ENCODE results near the gene PTCSC3.

The PTCSC3 gene

GRCh38 chr14:36176524-36176923 lies at the start of gene PTCSC3:
Gene PTCSC3, minus strand, starts transcription at chr14:36176722.
- Histone ChIP-seq H3K9ac (ENCODE audit: low read depth in 1 of 2, low read length in 2 of 2) (no peak within 1 kb of the TSS), H3K27ac (ENCODE audit: low read depth, low read length) (no peak within 1 kb of the TSS), H3K27me3 (ENCODE audit: control insufficient read depth in 1 of 2, insufficient read depth in 2 of 2, low read length in 2 of 2) (no peaks in the 10 kb centered on the region), H3K9me3 (ENCODE audit: control insufficient read depth in 1 of 2, low read length in 2 of 2) (no peaks in the 10 kb centered on the region), H3K4me3 (ENCODE audit: low read depth in 1 of 2, low read length in 2 of 2) (no peak within 1 kb of the TSS), H3K4me1 (ENCODE audit: control insufficient read depth in 1 of 2, insufficient read depth in 2 of 2, low read length in 2 of 2) (no peaks in the 10 kb centered on the region), H3K36me3 (ENCODE audit: control insufficient read depth in 1 of 2, insufficient read depth in 2 of 2, low read length in 2 of 2) (no peaks in the 10 kb centered on the region)

DNA sequence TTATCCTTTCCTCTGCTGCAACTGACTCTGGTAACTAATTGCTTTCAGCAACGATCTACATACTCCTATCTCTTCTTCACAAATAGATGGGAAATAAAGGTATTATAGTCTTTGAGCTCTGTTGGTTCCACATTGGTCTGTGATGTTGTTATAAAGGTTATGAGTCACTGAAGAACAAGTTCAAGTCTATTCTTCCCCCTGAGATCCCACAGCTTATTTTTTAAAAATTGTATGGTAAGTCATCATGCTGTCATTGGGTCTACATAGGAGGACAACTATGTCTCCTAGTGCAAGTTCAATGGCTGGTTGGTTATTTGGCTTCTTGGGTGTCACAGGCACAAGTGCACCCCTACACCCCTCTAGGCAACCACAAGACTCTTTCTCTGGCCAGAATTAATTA lies 49.6 kb upstream of the PTCSC3 start:
- no peak overlapping the region for H3K4me3 ChIP-seq (ENCODE audit: low read depth in 1 of 2, low read length in 2 of 2)

DNA sequence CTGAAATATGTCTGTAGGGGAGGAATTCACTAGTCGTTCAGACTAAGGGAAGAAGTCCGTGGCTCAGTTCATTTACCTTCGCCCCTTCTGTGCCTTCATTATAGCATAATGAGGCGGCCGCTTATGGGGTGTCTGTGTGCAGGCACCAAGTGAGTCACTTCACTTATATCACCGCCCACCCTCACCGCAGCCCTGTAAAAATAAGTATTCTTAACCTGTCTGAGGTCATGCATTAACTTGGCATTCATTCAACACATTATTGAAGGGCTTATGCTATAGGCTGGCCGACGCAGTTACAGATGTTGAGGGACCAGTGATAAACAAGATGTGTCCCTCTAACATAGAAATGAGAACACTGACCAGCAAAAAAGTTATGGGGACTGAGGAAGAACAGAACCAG lies 47.7 kb upstream of the PTCSC3 start:
- H3K27ac ChIP-seq (ENCODE audit: low read depth, low read length): no peak overlapping the region
- no peak overlapping the region for H3K9ac ChIP-seq (ENCODE audit: low read depth in 1 of 2, low read length in 2 of 2)
- no peaks in the 10 kb centered on the region for H3K36me3 ChIP-seq (ENCODE audit: control insufficient read depth in 1 of 2, insufficient read depth in 2 of 2, low read length in 2 of 2)
- no peaks in the 10 kb centered on the region for H3K27me3 ChIP-seq (ENCODE audit: control insufficient read depth in 1 of 2, insufficient read depth in 2 of 2, low read length in 2 of 2)
- H3K9me3 ChIP-seq (ENCODE audit: control insufficient read depth in 1 of 2, low read length in 2 of 2): no peaks in the 10 kb centered on the region
- peaks cover 0 to 15% of the 10 kb centered on the region in 2 donors for H3K4me1 ChIP-seq (ENCODE audit: control insufficient read depth in 1 of 2, insufficient read depth in 2 of 2, low read length in 2 of 2)
- no peak overlapping the region for H3K4me3 ChIP-seq (ENCODE audit: low read depth in 1 of 2, low read length in 2 of 2)

More for the DNA sequence above, 49.6 kb upstream of the PTCSC3 start:
- no peaks in the 10 kb centered on the region for H3K36me3 ChIP-seq (ENCODE audit: control insufficient read depth in 1 of 2, insufficient read depth in 2 of 2, low read length in 2 of 2)
- H3K27me3 ChIP-seq (ENCODE audit: control insufficient read depth in 1 of 2, insufficient read depth in 2 of 2, low read length in 2 of 2): no peaks in the 10 kb centered on the region
- H3K4me1 ChIP-seq (ENCODE audit: control insufficient read depth in 1 of 2, insufficient read depth in 2 of 2, low read length in 2 of 2): peaks cover 0 to 15% of the 10 kb centered on the region in 2 donors
- no peak overlapping the region for H3K27ac ChIP-seq (ENCODE audit: low read depth, low read length)
- H3K9me3 ChIP-seq (ENCODE audit: control insufficient read depth in 1 of 2, low read length in 2 of 2): no peaks in the 10 kb centered on the region
- H3K9ac ChIP-seq (ENCODE audit: low read depth in 1 of 2, low read length in 2 of 2): no peak overlapping the region

DNA sequence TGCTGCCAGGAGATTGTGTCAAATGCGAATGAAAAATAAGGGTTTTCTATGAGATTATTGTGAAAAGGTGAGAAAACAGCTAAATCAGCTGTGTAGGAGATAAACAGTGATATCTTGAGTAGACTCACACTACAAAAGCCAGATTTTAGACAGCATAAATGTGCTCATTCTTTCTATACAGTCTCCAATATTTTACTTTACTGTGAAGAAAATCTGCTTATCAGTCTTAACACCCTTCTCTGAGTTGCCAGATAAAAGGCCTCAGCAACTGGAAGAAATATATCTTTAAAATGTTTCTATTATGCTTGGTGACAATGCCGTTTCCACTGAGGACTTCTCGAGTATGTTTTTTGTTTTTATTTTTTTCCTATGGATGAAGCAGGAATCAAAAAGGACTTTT lies 47.0 kb upstream of the PTCSC3 start:
- Histone ChIP-seq H3K9ac (ENCODE audit: low read depth in 1 of 2, low read length in 2 of 2) (no peak overlapping the region), H3K27ac (ENCODE audit: low read depth, low read length) (no peak overlapping the region), H3K4me3 (ENCODE audit: low read depth in 1 of 2, low read length in 2 of 2) (no peak overlapping the region), H3K9me3 (ENCODE audit: control insufficient read depth in 1 of 2, low read length in 2 of 2) (no peaks in the 10 kb centered on the region), H3K36me3 (ENCODE audit: control insufficient read depth in 1 of 2, insufficient read depth in 2 of 2, low read length in 2 of 2) (no peaks in the 10 kb centered on the region), H3K4me1 (ENCODE audit: control insufficient read depth in 1 of 2, insufficient read depth in 2 of 2, low read length in 2 of 2) (peaks cover 0 to 15% of the 10 kb centered on the region in 2 donors), H3K27me3 (ENCODE audit: control insufficient read depth in 1 of 2, insufficient read depth in 2 of 2, low read length in 2 of 2) (peaks cover 0 to 4% of the 10 kb centered on the region in 2 donors)

- Histone ChIP-seq H3K36me3 (ENCODE audit: control insufficient read depth in 1 of 2, insufficient read depth in 2 of 2, low read length in 2 of 2) (no peaks in the 10 kb centered on the region), H3K9me3 (ENCODE audit: control insufficient read depth in 1 of 2, low read length in 2 of 2) (no peaks in the 10 kb centered on the region), H3K27ac (ENCODE audit: low read depth, low read length) (no peak overlapping the region), H3K27me3 (ENCODE audit: control insufficient read depth in 1 of 2, insufficient read depth in 2 of 2, low read length in 2 of 2) (peaks cover 0 to 7% of the 10 kb centered on the region in 2 donors), H3K4me3 (ENCODE audit: low read depth in 1 of 2, low read length in 2 of 2) (no peak overlapping the region), H3K4me1 (ENCODE audit: control insufficient read depth in 1 of 2, insufficient read depth in 2 of 2, low read length in 2 of 2) (peaks cover 0 to 10% of the 10 kb centered on the region in 2 donors), H3K9ac (ENCODE audit: low read depth in 1 of 2, low read length in 2 of 2) (no peak overlapping the region)
Measured at GRCh38 chr14:36222952-36223468, 46.5 kb upstream of the PTCSC3 start.

- H3K27me3 ChIP-seq (ENCODE audit: control insufficient read depth in 1 of 2, insufficient read depth in 2 of 2, low read length in 2 of 2): peaks cover 0 to 7% of the 10 kb centered on the region in 2 donors
- no peak overlapping the region for H3K4me3 ChIP-seq (ENCODE audit: low read depth in 1 of 2, low read length in 2 of 2)
- H3K9ac ChIP-seq (ENCODE audit: low read depth in 1 of 2, low read length in 2 of 2): no peak overlapping the region
- H3K27ac ChIP-seq (ENCODE audit: low read depth, low read length): no peak overlapping the region
- H3K4me1 ChIP-seq (ENCODE audit: control insufficient read depth in 1 of 2, insufficient read depth in 2 of 2, low read length in 2 of 2): peaks cover 0 to 4% of the 10 kb centered on the region in 2 donors
- H3K9me3 ChIP-seq (ENCODE audit: control insufficient read depth in 1 of 2, low read length in 2 of 2): no peaks in the 10 kb centered on the region
- no peaks in the 10 kb centered on the region for H3K36me3 ChIP-seq (ENCODE audit: control insufficient read depth in 1 of 2, insufficient read depth in 2 of 2, low read length in 2 of 2)
Measured at GRCh38 chr14:36222337-36222736, 45.8 kb upstream of the PTCSC3 start.

GRCh38 chr14:36221112-36221511 lies 44.6 kb upstream of the PTCSC3 start:
- Histone ChIP-seq H3K9me3 (ENCODE audit: control insufficient read depth in 1 of 2, low read length in 2 of 2) (no peaks in the 10 kb centered on the region), H3K27ac (ENCODE audit: low read depth, low read length) (no peak overlapping the region), H3K4me1 (ENCODE audit: control insufficient read depth in 1 of 2, insufficient read depth in 2 of 2, low read length in 2 of 2) (no peaks in the 10 kb centered on the region), H3K9ac (ENCODE audit: low read depth in 1 of 2, low read length in 2 of 2) (no peak overlapping the region), H3K4me3 (ENCODE audit: low read depth in 1 of 2, low read length in 2 of 2) (no peak overlapping the region), H3K36me3 (ENCODE audit: control insufficient read depth in 1 of 2, insufficient read depth in 2 of 2, low read length in 2 of 2) (no peaks in the 10 kb centered on the region), H3K27me3 (ENCODE audit: control insufficient read depth in 1 of 2, insufficient read depth in 2 of 2, low read length in 2 of 2) (peaks cover 0 to 7% of the 10 kb centered on the region in 2 donors)

DNA sequence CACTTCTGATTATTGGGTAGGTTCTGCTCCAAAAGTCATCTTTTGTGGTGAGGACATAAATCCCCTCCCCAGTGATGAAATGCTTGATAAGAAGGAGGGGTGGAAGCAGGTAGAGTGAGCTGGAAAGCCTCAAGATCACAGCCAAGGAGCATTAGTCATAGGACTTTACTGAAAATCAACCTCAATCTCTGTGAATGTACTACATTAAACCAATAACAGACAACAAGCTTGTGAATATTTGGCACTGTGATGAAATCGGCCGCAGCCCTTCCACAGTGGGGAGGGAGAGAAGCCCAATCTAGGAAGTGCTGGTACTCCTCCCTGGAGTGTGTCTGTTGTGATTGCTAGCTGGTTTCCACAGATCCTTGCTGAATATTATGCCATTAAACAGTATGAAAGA lies 41.2 kb upstream of the PTCSC3 start:
- no peaks in the 10 kb centered on the region for H3K9me3 ChIP-seq (ENCODE audit: control insufficient read depth in 1 of 2, low read length in 2 of 2)
- H3K27ac ChIP-seq (ENCODE audit: low read depth, low read length): no peak overlapping the region
- H3K36me3 ChIP-seq (ENCODE audit: control insufficient read depth in 1 of 2, insufficient read depth in 2 of 2, low read length in 2 of 2): no peaks in the 10 kb centered on the region
- no peak overlapping the region for H3K4me3 ChIP-seq (ENCODE audit: low read depth in 1 of 2, low read length in 2 of 2)
- peaks cover 0 to 11% of the 10 kb centered on the region in 2 donors for H3K27me3 ChIP-seq (ENCODE audit: control insufficient read depth in 1 of 2, insufficient read depth in 2 of 2, low read length in 2 of 2)
- no peaks in the 10 kb centered on the region for H3K4me1 ChIP-seq (ENCODE audit: control insufficient read depth in 1 of 2, insufficient read depth in 2 of 2, low read length in 2 of 2)
- H3K9ac ChIP-seq (ENCODE audit: low read depth in 1 of 2, low read length in 2 of 2): no peak overlapping the region

- no peak overlapping the region for H3K9ac ChIP-seq (ENCODE audit: low read depth in 1 of 2, low read length in 2 of 2)
- H3K36me3 ChIP-seq (ENCODE audit: control insufficient read depth in 1 of 2, insufficient read depth in 2 of 2, low read length in 2 of 2): no peaks in the 10 kb centered on the region
- H3K4me1 ChIP-seq (ENCODE audit: control insufficient read depth in 1 of 2, insufficient read depth in 2 of 2, low read length in 2 of 2): no peaks in the 10 kb centered on the region
- H3K27ac ChIP-seq (ENCODE audit: low read depth, low read length): no peak overlapping the region
- no peaks in the 10 kb centered on the region for H3K9me3 ChIP-seq (ENCODE audit: control insufficient read depth in 1 of 2, low read length in 2 of 2)
- H3K27me3 ChIP-seq (ENCODE audit: control insufficient read depth in 1 of 2, insufficient read depth in 2 of 2, low read length in 2 of 2): peaks cover 0 to 11% of the 10 kb centered on the region in 2 donors
- no peak overlapping the region for H3K4me3 ChIP-seq (ENCODE audit: low read depth in 1 of 2, low read length in 2 of 2)
Measured at GRCh38 chr14:36217027-36217426, 40.5 kb upstream of the PTCSC3 start.

DNA sequence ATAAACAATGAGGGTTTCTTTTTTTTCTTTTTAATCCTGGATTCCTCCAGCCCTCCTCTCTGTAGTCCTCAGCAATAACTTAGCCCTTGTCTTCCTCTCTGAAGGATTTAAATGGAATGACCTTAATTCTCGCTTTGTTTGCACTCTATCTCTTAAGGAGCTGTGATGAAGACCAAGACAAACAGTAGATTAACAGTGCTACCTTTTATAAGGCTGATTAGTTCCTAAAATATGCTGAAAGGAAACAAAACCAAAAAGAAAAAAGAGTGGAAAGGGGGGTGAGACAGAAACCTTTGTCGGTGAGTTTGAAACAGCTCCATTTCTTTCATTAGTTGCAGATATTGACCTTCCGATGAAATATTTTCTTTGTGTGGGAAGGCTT lies 38.7 kb upstream of the PTCSC3 start:
- Histone ChIP-seq H3K9me3 (ENCODE audit: control insufficient read depth in 1 of 2, low read length in 2 of 2) (no peaks in the 10 kb centered on the region), H3K27me3 (ENCODE audit: control insufficient read depth in 1 of 2, insufficient read depth in 2 of 2, low read length in 2 of 2) (peaks cover 0 to 11% of the 10 kb centered on the region in 2 donors), H3K4me3 (ENCODE audit: low read depth in 1 of 2, low read length in 2 of 2) (no peak overlapping the region), H3K9ac (ENCODE audit: low read depth in 1 of 2, low read length in 2 of 2) (no peak overlapping the region), H3K36me3 (ENCODE audit: control insufficient read depth in 1 of 2, insufficient read depth in 2 of 2, low read length in 2 of 2) (no peaks in the 10 kb centered on the region), H3K4me1 (ENCODE audit: control insufficient read depth in 1 of 2, insufficient read depth in 2 of 2, low read length in 2 of 2) (no peaks in the 10 kb centered on the region), H3K27ac (ENCODE audit: low read depth, low read length) (no peak overlapping the region)
